IMR-90 (cell line): ENCODE data around the gene CLNS1A. TPM values are rescaled to one million over a fixed set of nuclear protein-coding genes. Genes with fewer than 3 reads are reported as not detected.

Experiments used
- ATAC-seq: fragments of 200-7000 bp; cut with Tn5 transposase; 2 replicates; pipeline ENCODE4 v1.9.1; 2020; ENCODE audit warnings: low read depth, mild to moderate bottlenecking, moderate library complexity
- BruUV-seq: library from RNA; stranded (reverse); fragments of 400-500 nt; replicated peaks from 2 replicates; lab custom pipeline; 2021; lab: Mats Ljungman, UMichigan
- CTCF ChIA-PET: fragments of 300-600 bp; formaldehyde crosslinking; extraction: SDS; loops from one replicate; lab custom pipeline; 2021; ENCODE audit warnings: antibody characterized with exemption; lab: Yijun Ruan, JAX
- POLR2A ChIA-PET: fragments of 300-600 bp; sonication (Branson Sonifier 250); formaldehyde crosslinking; loops from one replicate; lab custom pipeline; 2022; ENCODE audit warnings: antibody characterized with exemption; ENCODE audit not compliant: unreplicated experiment; lab: Charles Lee
- DNase-seq: peaks from one replicate; pipeline ENCODE4 v3.0.0; 2013
- H2AFZ ChIP-seq: replicated peaks from 2 replicates; pipeline ENCODE3; 2013; ENCODE audit warnings: low read length, mild to moderate bottlenecking; ENCODE audit not compliant: poor library complexity
- H2AK5ac ChIP-seq: 2 replicates; pipeline ENCODE4 v1.6.1; 2013; ENCODE audit warnings: low read depth, low read length, inconsistent platforms
- H2AK9ac ChIP-seq: replicated peaks from 2 replicates; pipeline ENCODE3; 2013; ENCODE audit warnings: mild to moderate bottlenecking, low read depth, low read length, moderate library complexity; ENCODE audit not compliant: poor library complexity
- H2BK120ac ChIP-seq: 2 replicates; pipeline ENCODE4 v1.6.1; 2013; ENCODE audit warnings: low read depth, low read length, inconsistent platforms
- H2BK15ac ChIP-seq: 3 replicates; pipeline ENCODE4 v1.6.1; 2013; ENCODE audit warnings: low read depth, low read length, inconsistent platforms
- H2BK20ac ChIP-seq: 2 replicates; pipeline ENCODE4 v1.6.1; 2013; ENCODE audit warnings: low read depth, mild to moderate bottlenecking, inconsistent platforms, low read length, moderate library complexity
- H2BK5ac ChIP-seq: 2 replicates; pipeline ENCODE4 v1.6.1; 2013; ENCODE audit warnings: mild to moderate bottlenecking, low read depth, low read length, inconsistent platforms; ENCODE audit not compliant: poor library complexity, severe bottlenecking
- H3K14ac ChIP-seq: replicated peaks from 2 replicates; pipeline ENCODE4 v1.6.1; 2013; ENCODE audit warnings: low read depth, low read length, inconsistent platforms
- H3K18ac ChIP-seq: 2 replicates; pipeline ENCODE4 v1.6.1; 2013; ENCODE audit warnings: low read depth, low read length, control low read depth
- H3K23ac ChIP-seq: 2 replicates; pipeline ENCODE4 v1.6.1; 2013; ENCODE audit warnings: low read depth, low read length, inconsistent platforms
- H3K27ac ChIP-seq: 2 replicates; pipeline ENCODE4 v1.5.1; 2013; ENCODE audit warnings: mild to moderate bottlenecking, control low read depth, low read length; ENCODE audit not compliant: insufficient read depth
- H3K27me3 ChIP-seq: 2 replicates; pipeline ENCODE4 v1.6.1; 2013; ENCODE audit warnings: low read length; ENCODE audit not compliant: control insufficient read depth, insufficient read depth
- H3K36me3 ChIP-seq: 2 replicates; pipeline ENCODE4 v1.6.1; 2013; ENCODE audit warnings: low read length, mixed read lengths; ENCODE audit not compliant: control insufficient read depth, insufficient read depth
- H3K4ac ChIP-seq: 2 replicates; pipeline ENCODE4 v1.6.1; 2013; ENCODE audit warnings: low read depth, low read length, inconsistent platforms
- H3K4me1 ChIP-seq: 2 replicates; pipeline ENCODE4 v1.6.1; 2013; ENCODE audit warnings: low read length, mixed read lengths; ENCODE audit not compliant: control insufficient read depth, insufficient read depth
- H3K4me2 ChIP-seq: 2 replicates; pipeline ENCODE4 v1.6.1; 2013; ENCODE audit warnings: low read depth, mild to moderate bottlenecking, control low read depth, low read length, moderate library complexity
- H3K4me3 ChIP-seq: 2 replicates; pipeline ENCODE4 v1.5.1; 2013; ENCODE audit warnings: low read depth, mild to moderate bottlenecking, control low read depth, low read length, moderate library complexity; ENCODE audit not compliant: insufficient read depth
- H3K56ac ChIP-seq: 2 replicates; pipeline ENCODE4 v1.6.1; 2013; ENCODE audit warnings: low read length, inconsistent platforms; ENCODE audit not compliant: insufficient read depth; ENCODE audit errors: extremely low read depth
- H3K79me1 ChIP-seq, 2 experiments: 2 replicates each; pipeline ENCODE4 v1.6.1; 2013; ENCODE audit warnings: low read length in 2 of 2, inconsistent platforms in 1 of 2, low read depth in 1 of 2
- H3K9ac ChIP-seq: 2 replicates; pipeline ENCODE4 v1.6.1; 2013; ENCODE audit warnings: low read depth, low read length, control low read depth
- H3K9me1 ChIP-seq: 2 replicates; pipeline ENCODE4 v1.6.1; 2013; ENCODE audit warnings: low read length, inconsistent platforms; ENCODE audit not compliant: insufficient read depth
- H3K9me3 ChIP-seq: 2 replicates; pipeline ENCODE4 v1.6.1; 2013; ENCODE audit warnings: low read length; ENCODE audit not compliant: control insufficient read depth, insufficient read depth
- H4K20me1 ChIP-seq: 2 replicates; pipeline ENCODE4 v1.6.1; 2013; ENCODE audit warnings: low read length, inconsistent platforms; ENCODE audit not compliant: insufficient read depth
- H4K5ac ChIP-seq: 2 replicates; pipeline ENCODE4 v1.6.1; 2013; ENCODE audit warnings: mild to moderate bottlenecking, low read depth, low read length, control low read depth
- H4K8ac ChIP-seq, 2 experiments: 2 replicates each; pipeline ENCODE4 v1.6.1; 2013; ENCODE audit warnings: low read depth in 2 of 2, low read length in 2 of 2, control low read depth in 1 of 2, inconsistent platforms in 1 of 2
- H4K91ac ChIP-seq: 2 replicates; pipeline ENCODE4 v1.6.1; 2013; ENCODE audit warnings: low read depth, low read length, inconsistent platforms; ENCODE audit not compliant: insufficient read depth
- BHLHE40 ChIP-seq: fragments of 150-350 bp; IDR thresholded peaks from 2 replicates; pipeline ENCODE4 v1.6.1; 2016; ENCODE audit warnings: mild to moderate bottlenecking, low read depth, low read length
- CEBPB ChIP-seq: IDR thresholded peaks from 2 replicates; pipeline ENCODE4 v1.6.1; 2012; ENCODE audit warnings: low read depth, low read length, improper control_type of control experiment
- CHD1 ChIP-seq: IDR thresholded peaks from 2 replicates; pipeline ENCODE4 v1.6.1; 2012; ENCODE audit warnings: low read depth, low read length, improper control_type of control experiment
- FOS ChIP-seq: fragments of 150-350 bp; IDR thresholded peaks from 2 replicates; pipeline ENCODE4 v1.6.1; 2016; ENCODE audit warnings: low read depth, low read length
- MAFK ChIP-seq: IDR thresholded peaks from 2 replicates; pipeline ENCODE4 v1.6.1; 2012; ENCODE audit warnings: low read depth, low read length, improper control_type of control experiment
- MAZ ChIP-seq: IDR thresholded peaks from 2 replicates; pipeline ENCODE4 v1.6.1; 2012; ENCODE audit warnings: low read depth, mild to moderate bottlenecking, low read length, improper control_type of control experiment, moderate library complexity, borderline replicate concordance
- MXI1 ChIP-seq: IDR thresholded peaks from 2 replicates; pipeline ENCODE4 v1.6.1; 2012; ENCODE audit warnings: low read depth, mild to moderate bottlenecking, low read length, moderate library complexity, borderline replicate concordance
- NFE2L2 ChIP-seq: fragments of 150-350 bp; IDR thresholded peaks from 2 replicates; pipeline ENCODE4 v1.6.1; 2016; ENCODE audit warnings: low read depth, mild to moderate bottlenecking, low read length
- POLR2A ChIP-seq: IDR thresholded peaks from 2 replicates; pipeline ENCODE4 v1.6.1; 2012; ENCODE audit warnings: mild to moderate bottlenecking, low read depth, low read length
- RAD21 ChIP-seq: IDR thresholded peaks from 2 replicates; pipeline ENCODE4 v1.6.1; 2012; ENCODE audit warnings: low read length, improper control_type of control experiment
- RCOR1 ChIP-seq: IDR thresholded peaks from 2 replicates; pipeline ENCODE4 v1.6.1; 2012; ENCODE audit warnings: mild to moderate bottlenecking, low read length, improper control_type of control experiment; ENCODE audit not compliant: insufficient replicate concordance
- RFX5 ChIP-seq: IDR thresholded peaks from 2 replicates; pipeline ENCODE4 v1.8.0; 2012; ENCODE audit warnings: low read depth, mild to moderate bottlenecking, low read length, moderate library complexity
- SMC3 ChIP-seq: fragments of 150-350 bp; IDR thresholded peaks from 2 replicates; pipeline ENCODE4 v1.6.1; 2016; ENCODE audit warnings: low read depth, mild to moderate bottlenecking, antibody characterized with exemption, low read length, moderate library complexity
- dilution Hi-C: fragments of 300-500 bp; cut with HindIII; formaldehyde crosslinking; loops from one replicate; pipeline ENCODE4 v1.14.3; 2018; ENCODE audit warnings: low sequenced_read_pairs; ENCODE audit not compliant: unreplicated experiment
- in situ Hi-C: fragments of 300-500 bp; cut with MboI; formaldehyde crosslinking; loops from 3 replicates; pipeline ENCODE4 v1.14.3; 2019; ENCODE audit warnings: low sequenced_read_pairs, inconsistent platforms, mixed read lengths
- intact Hi-C: fragments of 100-400 bp; cut with micrococcal nuclease; formaldehyde crosslinking; loops from 2 replicates; pipeline ENCODE4 v1.10.0; 2022
- polyA plus RNA-seq, 3 experiments: library from polyadenylated mRNA; depleted of rRNA; stranded (reverse); fragments of >200 nt; gene quantifications; 2 replicates each; pipeline ENCODE4 v1.2.3, GENCODE V29; 2012; ENCODE audit warnings: low replicate concordance in 1 of 3
- total RNA-seq: library from RNA; depleted of rRNA; stranded (reverse); fragments of >200 nt; gene quantifications from 2 replicates; pipeline ENCODE4 v1.2.3, GENCODE V29; 2012
- TF ChIP-seq, protein P1 (sequence below): fragments of 150-350 bp; IDR thresholded peaks from 2 replicates; pipeline ENCODE4 v1.6.1; 2017; ENCODE audit warnings: mild to moderate bottlenecking, antibody characterized with exemption, low read length, low read depth
- TF ChIP-seq, protein P2 (sequence below): fragments of 150-350 bp; IDR thresholded peaks from 2 replicates; pipeline ENCODE4 v1.6.1; 2016; ENCODE audit warnings: low read depth, mild to moderate bottlenecking, low read length, moderate library complexity, borderline replicate concordance
- TF ChIP-seq, protein P3 (sequence below): conservative IDR thresholded peaks from 2 replicates; pipeline ENCODE4 v1.5.1; 2012; ENCODE audit warnings: mild to moderate bottlenecking, low read depth, low read length, improper control_type of control experiment

The CLNS1A gene
- total and polyA plus RNA-seq, 2 of the 4 experiments (the other 2 are of a cell fraction) = 66.7 to 97.0 TPM

DNA sequence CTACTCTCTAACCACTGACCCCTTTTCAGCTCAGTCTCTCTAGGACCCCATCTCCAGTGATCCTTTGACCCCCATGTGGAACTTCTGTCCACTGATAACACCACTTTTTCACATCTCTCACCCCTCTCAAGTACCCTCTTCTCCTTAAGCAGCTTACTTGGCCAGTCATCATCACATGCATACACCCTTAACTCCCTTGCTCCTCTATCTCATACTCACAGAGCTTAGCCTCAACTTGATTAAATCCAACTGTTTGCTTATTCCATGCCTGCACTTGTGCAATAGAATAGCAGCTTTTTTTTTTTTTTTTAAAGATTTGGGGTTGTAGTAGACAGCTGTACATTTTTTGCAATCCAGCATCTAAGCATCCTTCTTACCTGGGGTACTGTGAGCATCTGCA is 25.7 kb downstream of the CLNS1A start:
- dilution Hi-C loops = no loop called here

More for the DNA sequence above, 25.7 kb downstream of the CLNS1A start:
- in situ Hi-C loops = no loop called here
- H3K4me1 ChIP-seq = no peaks in the 10 kb centered on the region
- H3K4ac ChIP-seq = no peak overlapping the region
- H3K18ac ChIP-seq = no peak overlapping the region
- ChIA-PET POLR2A (no interaction called here), CTCF (interaction anchor here (0.6 kb wide), 1 partner anchor 306 kb away, joined by 4 read pairs; no protein-coding TSS in a partner anchor)
- H3K9me3 ChIP-seq = no peaks in the 10 kb centered on the region
- H3K9ac ChIP-seq = no peak overlapping the region
- H2AK9ac ChIP-seq = peak overlapping the region; percentile 70
- H4K5ac ChIP-seq = no peak overlapping the region
- peaks cover 6% of the 10 kb centered on the region; the same call in 1 of the 2 replicates for H3K9me1 ChIP-seq
- H3K79me1 ChIP-seq = peaks cover 4 to 9% of the 10 kb centered on the region in 2 experiments; a peak in 2 of 4 replicates
- H2BK5ac ChIP-seq = no peak overlapping the region
- H4K91ac ChIP-seq = no peak overlapping the region
- H3K27ac ChIP-seq = no peak overlapping the region
- no peak overlapping the region for H4K8ac ChIP-seq
- TF ChIP-seq, protein P1, sequence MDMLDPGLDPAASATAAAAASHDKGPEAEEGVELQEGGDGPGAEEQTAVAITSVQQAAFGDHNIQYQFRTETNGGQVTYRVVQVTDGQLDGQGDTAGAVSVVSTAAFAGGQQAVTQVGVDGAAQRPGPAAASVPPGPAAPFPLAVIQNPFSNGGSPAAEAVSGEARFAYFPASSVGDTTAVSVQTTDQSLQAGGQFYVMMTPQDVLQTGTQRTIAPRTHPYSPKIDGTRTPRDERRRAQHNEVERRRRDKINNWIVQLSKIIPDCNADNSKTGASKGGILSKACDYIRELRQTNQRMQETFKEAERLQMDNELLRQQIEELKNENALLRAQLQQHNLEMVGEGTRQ = no peak
- TF ChIP-seq BHLHE40 = no peak
- no peak for TF ChIP-seq CEBPB
- TF ChIP-seq, protein P2, sequence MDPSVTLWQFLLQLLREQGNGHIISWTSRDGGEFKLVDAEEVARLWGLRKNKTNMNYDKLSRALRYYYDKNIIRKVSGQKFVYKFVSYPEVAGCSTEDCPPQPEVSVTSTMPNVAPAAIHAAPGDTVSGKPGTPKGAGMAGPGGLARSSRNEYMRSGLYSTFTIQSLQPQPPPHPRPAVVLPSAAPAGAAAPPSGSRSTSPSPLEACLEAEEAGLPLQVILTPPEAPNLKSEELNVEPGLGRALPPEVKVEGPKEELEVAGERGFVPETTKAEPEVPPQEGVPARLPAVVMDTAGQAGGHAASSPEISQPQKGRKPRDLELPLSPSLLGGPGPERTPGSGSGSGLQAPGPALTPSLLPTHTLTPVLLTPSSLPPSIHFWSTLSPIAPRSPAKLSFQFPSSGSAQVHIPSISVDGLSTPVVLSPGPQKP = no peak
- TF ChIP-seq RFX5 = no peak
- TF ChIP-seq MAZ = no peak
- TF ChIP-seq MXI1 = no peak
- no peak for TF ChIP-seq CHD1
- no peak for TF ChIP-seq SMC3
- TF ChIP-seq, protein P3, sequence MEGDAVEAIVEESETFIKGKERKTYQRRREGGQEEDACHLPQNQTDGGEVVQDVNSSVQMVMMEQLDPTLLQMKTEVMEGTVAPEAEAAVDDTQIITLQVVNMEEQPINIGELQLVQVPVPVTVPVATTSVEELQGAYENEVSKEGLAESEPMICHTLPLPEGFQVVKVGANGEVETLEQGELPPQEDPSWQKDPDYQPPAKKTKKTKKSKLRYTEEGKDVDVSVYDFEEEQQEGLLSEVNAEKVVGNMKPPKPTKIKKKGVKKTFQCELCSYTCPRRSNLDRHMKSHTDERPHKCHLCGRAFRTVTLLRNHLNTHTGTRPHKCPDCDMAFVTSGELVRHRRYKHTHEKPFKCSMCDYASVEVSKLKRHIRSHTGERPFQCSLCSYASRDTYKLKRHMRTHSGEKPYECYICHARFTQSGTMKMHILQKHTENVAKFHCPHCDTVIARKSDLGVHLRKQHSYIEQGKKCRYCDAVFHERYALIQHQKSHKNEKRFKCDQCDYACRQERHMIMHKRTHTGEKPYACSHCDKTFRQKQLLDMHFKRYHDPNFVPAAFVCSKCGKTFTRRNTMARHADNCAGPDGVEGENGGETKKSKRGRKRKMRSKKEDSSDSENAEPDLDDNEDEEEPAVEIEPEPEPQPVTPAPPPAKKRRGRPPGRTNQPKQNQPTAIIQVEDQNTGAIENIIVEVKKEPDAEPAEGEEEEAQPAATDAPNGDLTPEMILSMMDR = no peak
- TF ChIP-seq POLR2A = no peak
- TF ChIP-seq MAFK = no peak
- TF ChIP-seq RCOR1 = no peak
- TF ChIP-seq RAD21 = no peak
- no peak for TF ChIP-seq NFE2L2
- TF ChIP-seq FOS = no peak
- no peak overlapping the region for H2BK15ac ChIP-seq
- no peak overlapping the region for H2AK5ac ChIP-seq
- H2AFZ ChIP-seq = no peak overlapping the region
- peaks cover 11% of the 10 kb centered on the region for H3K36me3 ChIP-seq
- ATAC-seq (peak; percentile 32), DNase-seq (no peak)
- H3K14ac ChIP-seq = no peak overlapping the region
- H3K4me3 ChIP-seq = no peak overlapping the region
- H3K4me2 ChIP-seq = no peak overlapping the region
- H3K23ac ChIP-seq = no peak overlapping the region; the same call in 1 of the 2 replicates
- no peak overlapping the region for H2BK120ac ChIP-seq
- H3K27me3 ChIP-seq = no peaks in the 10 kb centered on the region
- intact Hi-C loops = loop anchor here (10.0 kb wide), 1 partner anchor 567 kb away; no protein-coding TSS in a partner anchor
- no peak overlapping the region for H2BK20ac ChIP-seq
- no peak overlapping the region for H3K56ac ChIP-seq
- H4K20me1 ChIP-seq = no peaks in the 10 kb centered on the region
- BruUV-seq = no TSS peak
